AG04450 (cell line): ENCODE measurements around the gene FAAP100. TPM values are rescaled to one million over a fixed set of nuclear protein-coding genes. Genes with fewer than 3 reads are reported as not detected.

ENCODE experiments used
- CTCF ChIA-PET: fragments of 300-600, 350-600 bp; formaldehyde crosslinking; extraction: SDS; loops from one replicate; lab custom pipeline; 2022; ENCODE audit warnings: antibody characterized with exemption, inconsistent platforms; lab: Charles Lee
- POLR2A ChIA-PET: fragments of 350-600 bp; formaldehyde crosslinking; extraction: SDS; loops from one replicate; lab custom pipeline; 2021; ENCODE audit warnings: antibody characterized with exemption, inconsistent platforms; lab: Yijun Ruan, JAX
- DNase-seq: peaks from one replicate; pipeline ENCODE4 v3.0.0-alpha.2; 2011; ENCODE audit warnings: low read depth, low spot score
- H3K27ac ChIP-seq: one replicate; pipeline ENCODE4 v1.5.1; 2012; ENCODE audit warnings: low read depth, low read length, control low read depth
- H3K27me3 ChIP-seq: one replicate; pipeline ENCODE4 v1.6.0; 2012; ENCODE audit warnings: low read length; ENCODE audit not compliant: control insufficient read depth, insufficient read depth
- H3K4me3 ChIP-seq: 2 replicates; pipeline ENCODE4 v1.5.1; 2011; ENCODE audit warnings: mild to moderate bottlenecking, low read depth, low read length, control low read depth
- H3K9me3 ChIP-seq: 2 replicates; pipeline ENCODE4 v1.5.1; 2012; ENCODE audit warnings: low read length; ENCODE audit not compliant: control insufficient read depth, insufficient read depth
- CTCF ChIP-seq: IDR thresholded peaks from 2 replicates; pipeline ENCODE4 v1.5.1; 2011; ENCODE audit warnings: low read depth, low read length, control low read depth, inconsistent platforms
- polyA plus RNA-seq: library from polyadenylated mRNA; depleted of rRNA; stranded (reverse); fragments of >200 nt; gene quantifications from 2 replicates; pipeline ENCODE4 v1.2.3, GENCODE V29; 2011

FAAP100 gene
- polyA plus RNA-seq, 1 experiment: 5.3 TPM

GRCh38 chr17:81574643-81574956 lies 22.4 kb upstream of the FAAP100 start:
- H3K27me3 ChIP-seq: no peaks in the 10 kb centered on the region
- POLR2A ChIA-PET: interaction anchor here (3.7 kb wide), 1 partner anchor 8 kb away, joined by 25 read pairs; no protein-coding TSS in a partner anchor

GRCh38 chr17:81573794-81574642 lies 21.9 kb upstream of the FAAP100 start:
- CTCF ChIA-PET: no interaction called here
- Histone ChIP-seq H3K27ac (no peak overlapping the region), H3K27me3 (no peaks in the 10 kb centered on the region), H3K9me3 (no peaks in the 10 kb centered on the region; the same call in 1 of the 2 replicates), H3K4me3 (no peak overlapping the region)
- no peak for DNase-seq
- POLR2A ChIA-PET: no interaction called here
- no peak for TF ChIP-seq CTCF

More at GRCh38 chr17:81574643-81574956, 22.4 kb upstream of the FAAP100 start:
- no peak for DNase-seq
- Histone ChIP-seq H3K27ac (no peak overlapping the region), H3K4me3 (no peak overlapping the region), H3K9me3 (no peaks in the 10 kb centered on the region; the same call in 1 of the 2 replicates)
- CTCF ChIA-PET: no interaction called here
- TF ChIP-seq CTCF: no peak

GRCh38 chr17:81572563-81573168 lies 20.5 kb upstream of the FAAP100 start:
- ChIA-PET POLR2A (no interaction called here), CTCF (interaction anchor here (0.6 to 1.7 kb wide), 2 partner anchors 28 to 29 kb away, joined by 3 to 5 read pairs; no protein-coding TSS in a partner anchor)

GRCh38 chr17:81570964-81571363 lies 18.8 kb upstream of the FAAP100 start:
- TF ChIP-seq CTCF: no peak
- no peaks in the 10 kb centered on the region for H3K27me3 ChIP-seq
- no peak for DNase-seq
- no peak overlapping the region for H3K27ac ChIP-seq
- H3K4me3 ChIP-seq: no peak overlapping the region
- ChIA-PET CTCF (no interaction called here), POLR2A (no interaction called here)
- no peaks in the 10 kb centered on the region; the same call in 1 of the 2 replicates for H3K9me3 ChIP-seq

More at GRCh38 chr17:81572563-81573168, 20.5 kb upstream of the FAAP100 start:
- Histone ChIP-seq H3K9me3 (no peaks in the 10 kb centered on the region; the same call in 1 of the 2 replicates), H3K27ac (no peak overlapping the region), H3K4me3 (no peak overlapping the region), H3K27me3 (no peaks in the 10 kb centered on the region)
- no peak for TF ChIP-seq CTCF
- no peak for DNase-seq
